OCI-LY3 (cell line): ENCODE data around the gene SLC7A5.

Source experiments
- H2AFZ ChIP-seq: fragments of 200-600, 300-600 bp; shearing (Covaris generic); 2 replicates; pipeline ENCODE4 v1.6.0; 2014; ENCODE audit warnings: antibody characterized with exemption, low read depth, low read length
- H3K27ac ChIP-seq: fragments of 200-600, 300-600 bp; sonication (generic); 2 replicates; pipeline ENCODE4 v1.5.1; 2014; ENCODE audit warnings: mild to moderate bottlenecking, low read length, moderate library complexity, mixed read lengths
- H3K27me3 ChIP-seq: fragments of 200-600, 300-600 bp; sonication (generic); 2 replicates; pipeline ENCODE4 v1.6.1; 2014; ENCODE audit warnings: low read depth, low read length, mixed read lengths
- H3K36me3 ChIP-seq: fragments of 200-600, 300-600 bp; sonication (generic); replicated peaks from 2 replicates; pipeline ENCODE3; 2014; ENCODE audit warnings: low read depth, low read length, mixed read lengths
- H3K4me1 ChIP-seq: fragments of 300-600, 200-600 bp; sonication (generic); 2 replicates; pipeline ENCODE4 v1.6.1; 2014; ENCODE audit warnings: low read length, mixed read lengths
- H3K4me2 ChIP-seq: fragments of 200-600, 300-600 bp; sonication (generic); 2 replicates; pipeline ENCODE4 v1.6.1; 2014; ENCODE audit warnings: low read length, mixed read lengths
- H3K4me3 ChIP-seq: fragments of 300-600, 200-600 bp; sonication (generic); 2 replicates; pipeline ENCODE4 v1.5.1; 2014; ENCODE audit warnings: antibody characterized with exemption, mild to moderate bottlenecking, low read length, moderate library complexity
- H3K79me2 ChIP-seq: fragments of 300-600, 200-600 bp; shearing (Covaris generic); 2 replicates; pipeline ENCODE4 v1.6.1; 2014; ENCODE audit warnings: mild to moderate bottlenecking, low read length, mixed read lengths
- H3K9ac ChIP-seq: fragments of 300-600, 200-600 bp; shearing (Covaris generic); 2 replicates; pipeline ENCODE4 v1.6.0; 2014; ENCODE audit warnings: mild to moderate bottlenecking, low read length, moderate library complexity
- H3K9me3 ChIP-seq: fragments of 200-600, 300-600 bp; shearing (Covaris generic); 2 replicates; pipeline ENCODE4 v1.6.1; 2014; ENCODE audit warnings: low read length, mixed read lengths; ENCODE audit not compliant: insufficient read depth
- H4K20me1 ChIP-seq: fragments of 200-600, 300-600 bp; sonication (generic); 2 replicates; pipeline ENCODE4 v1.6.1; 2016; ENCODE audit warnings: low read length, mixed read lengths; ENCODE audit not compliant: insufficient read depth
- EZH2phosphoT487 ChIP-seq: fragments of 200-600 bp; shearing (Covaris generic); IDR thresholded peaks from 2 replicates; pipeline ENCODE4 v1.6.1; 2018; ENCODE audit warnings: antibody characterized with exemption, mixed run types, low read depth
- TF ChIP-seq, protein P1 (sequence below): fragments of 200-600, 300-600 bp; sonication (generic); IDR thresholded peaks from 2 replicates; pipeline ENCODE4 v1.5.1; 2014; ENCODE audit warnings: antibody characterized with exemption, low read length, low read depth

Gene SLC7A5

DNA sequence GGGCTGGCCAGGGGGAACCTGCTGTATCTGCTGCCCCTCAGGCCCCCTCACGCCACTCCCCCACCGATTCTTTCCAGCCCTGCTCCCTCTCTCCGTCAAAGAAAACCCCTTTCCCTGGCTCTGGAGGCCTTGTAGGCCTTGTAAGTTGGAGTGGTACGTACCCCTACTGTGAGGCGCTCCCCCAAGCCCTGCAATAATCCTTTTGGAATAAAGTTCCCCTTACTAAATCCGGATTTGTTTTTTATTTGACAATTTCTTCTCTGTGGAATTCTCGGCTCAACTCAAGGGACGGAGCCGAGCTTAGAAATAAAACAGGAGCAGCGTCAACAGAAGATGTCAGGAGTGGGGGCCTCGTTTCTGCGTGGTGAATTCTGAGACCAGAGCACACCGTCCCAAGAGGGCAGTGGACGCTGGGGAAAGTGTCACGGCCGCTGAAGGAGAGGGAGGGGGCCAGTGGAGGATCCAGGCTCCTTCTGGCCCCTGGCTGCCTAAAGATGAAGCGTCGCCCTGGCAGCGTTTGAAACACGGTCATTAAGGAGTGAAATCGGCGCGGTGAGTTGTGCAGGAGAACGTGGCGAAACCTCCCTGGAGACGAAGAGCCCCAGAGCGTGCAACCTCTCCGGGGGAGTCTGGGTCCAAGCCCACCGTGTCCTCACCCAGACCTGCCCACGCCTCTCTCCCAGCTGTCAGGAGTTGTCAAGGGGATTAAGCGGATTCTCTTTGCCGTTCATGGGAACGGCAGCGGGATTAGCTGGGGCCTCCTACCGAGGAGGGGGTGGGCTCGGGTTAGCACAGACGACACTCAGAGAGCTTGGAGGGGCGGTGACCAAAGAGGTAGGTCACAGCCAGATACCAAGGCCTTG is 47.0 kb downstream of the SLC7A5 start:
- peaks cover 19% of the 10 kb centered on the region for H3K27me3 ChIP-seq
- H3K4me3 ChIP-seq, result no peak overlapping the region
- no peak overlapping the region for H3K27ac ChIP-seq
- H4K20me1 ChIP-seq, result no peaks in the 10 kb centered on the region
- H3K79me2 ChIP-seq, result no peaks in the 10 kb centered on the region
- H2AFZ ChIP-seq, result no peak overlapping the region
- H3K4me2 ChIP-seq, result no peak overlapping the region
- TF ChIP-seq, protein P1, sequence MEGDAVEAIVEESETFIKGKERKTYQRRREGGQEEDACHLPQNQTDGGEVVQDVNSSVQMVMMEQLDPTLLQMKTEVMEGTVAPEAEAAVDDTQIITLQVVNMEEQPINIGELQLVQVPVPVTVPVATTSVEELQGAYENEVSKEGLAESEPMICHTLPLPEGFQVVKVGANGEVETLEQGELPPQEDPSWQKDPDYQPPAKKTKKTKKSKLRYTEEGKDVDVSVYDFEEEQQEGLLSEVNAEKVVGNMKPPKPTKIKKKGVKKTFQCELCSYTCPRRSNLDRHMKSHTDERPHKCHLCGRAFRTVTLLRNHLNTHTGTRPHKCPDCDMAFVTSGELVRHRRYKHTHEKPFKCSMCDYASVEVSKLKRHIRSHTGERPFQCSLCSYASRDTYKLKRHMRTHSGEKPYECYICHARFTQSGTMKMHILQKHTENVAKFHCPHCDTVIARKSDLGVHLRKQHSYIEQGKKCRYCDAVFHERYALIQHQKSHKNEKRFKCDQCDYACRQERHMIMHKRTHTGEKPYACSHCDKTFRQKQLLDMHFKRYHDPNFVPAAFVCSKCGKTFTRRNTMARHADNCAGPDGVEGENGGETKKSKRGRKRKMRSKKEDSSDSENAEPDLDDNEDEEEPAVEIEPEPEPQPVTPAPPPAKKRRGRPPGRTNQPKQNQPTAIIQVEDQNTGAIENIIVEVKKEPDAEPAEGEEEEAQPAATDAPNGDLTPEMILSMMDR, result no peak
- no peak for TF ChIP-seq EZH2phosphoT487
- peaks cover 4% of the 10 kb centered on the region for H3K4me1 ChIP-seq
- peaks cover 16% of the 10 kb centered on the region; the same call in 1 of the 2 replicates for H3K9me3 ChIP-seq
- H3K36me3 ChIP-seq, result no peaks in the 10 kb centered on the region
- no peak overlapping the region for H3K9ac ChIP-seq

DNA sequence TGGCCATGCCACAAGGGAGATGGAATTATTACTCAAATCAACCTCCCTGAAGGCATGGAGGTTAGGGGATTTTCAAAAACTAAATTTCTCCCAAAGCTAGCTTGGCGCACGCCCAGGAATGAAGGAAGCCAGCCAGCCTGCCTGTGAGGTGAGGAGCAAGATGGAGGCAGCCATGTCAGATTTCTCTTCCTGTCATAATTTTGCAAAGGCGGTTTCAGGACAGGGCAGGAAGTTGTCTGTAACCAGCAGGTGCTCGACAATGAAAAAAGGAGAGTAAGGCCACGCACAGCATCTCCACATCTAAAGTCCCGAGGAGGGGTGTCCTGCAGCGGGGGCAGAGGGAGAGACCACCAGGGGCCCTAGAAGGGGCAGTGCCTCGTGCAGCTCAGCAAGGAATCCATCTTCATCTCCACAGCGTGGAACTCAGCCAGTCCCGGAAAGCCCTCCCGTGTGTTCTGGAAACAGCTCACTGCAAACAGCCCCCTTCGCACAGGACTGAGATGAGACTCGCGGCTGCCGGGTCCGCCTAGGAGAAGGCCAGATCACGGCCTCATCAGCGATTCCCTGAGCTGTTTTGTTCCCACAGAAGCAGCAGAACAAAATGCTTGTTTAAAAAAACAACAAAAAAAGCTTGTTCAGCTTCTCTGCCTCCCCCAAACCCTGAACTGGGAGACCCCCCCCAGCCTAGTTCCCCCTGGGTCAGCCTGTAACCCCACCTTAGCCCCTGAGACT is 47.8 kb downstream of the SLC7A5 start:
- Histone ChIP-seq H3K9me3 (peaks cover 22% of the 10 kb centered on the region; the same call in 1 of the 2 replicates), H3K27ac (no peak overlapping the region), H3K4me1 (peaks cover 4% of the 10 kb centered on the region), H4K20me1 (no peaks in the 10 kb centered on the region), H3K27me3 (peaks cover 19% of the 10 kb centered on the region), H3K4me2 (no peak overlapping the region), H3K4me3 (no peak overlapping the region), H3K9ac (no peak overlapping the region), H2AFZ (peak overlapping the region; percentile 65; the same call in 1 of the 2 replicates), H3K36me3 (peaks cover 2% of the 10 kb centered on the region), H3K79me2 (no peaks in the 10 kb centered on the region)
- TF ChIP-seq, protein P1, result no peak
- TF ChIP-seq EZH2phosphoT487, result no peak

DNA sequence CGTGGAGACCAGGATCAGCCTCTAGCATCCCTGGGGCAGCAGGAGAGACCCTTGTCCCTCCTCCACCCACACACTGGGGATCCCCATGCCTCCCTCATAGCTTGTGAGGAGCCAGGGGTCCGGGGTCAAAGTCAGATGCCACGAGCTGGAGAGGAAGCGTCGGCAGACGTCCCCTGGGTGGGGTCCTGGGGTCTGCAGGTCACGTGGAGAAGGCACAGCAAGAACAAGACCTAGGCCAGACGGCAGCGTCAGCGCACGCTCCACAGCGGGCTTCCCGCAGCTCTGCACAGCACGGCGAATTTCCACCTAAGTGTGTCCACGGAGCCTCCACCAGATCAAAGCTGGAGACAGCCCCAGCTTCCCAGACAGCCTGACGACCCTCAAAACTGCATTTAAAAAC is 49.3 kb downstream of the SLC7A5 start:
- Histone ChIP-seq H4K20me1 (no peaks in the 10 kb centered on the region), H3K4me1 (peaks cover 4% of the 10 kb centered on the region), H3K27ac (no peak overlapping the region), H3K9me3 (peaks cover 26% of the 10 kb centered on the region; the same call in 1 of the 2 replicates), H3K4me2 (no peak overlapping the region), H3K79me2 (no peaks in the 10 kb centered on the region), H3K4me3 (no peak overlapping the region), H3K27me3 (peaks cover 15% of the 10 kb centered on the region), H3K36me3 (peaks cover 4% of the 10 kb centered on the region), H3K9ac (no peak overlapping the region), H2AFZ (no peak overlapping the region)
- TF ChIP-seq, protein P1, result no peak
- no peak for TF ChIP-seq EZH2phosphoT487

DNA sequence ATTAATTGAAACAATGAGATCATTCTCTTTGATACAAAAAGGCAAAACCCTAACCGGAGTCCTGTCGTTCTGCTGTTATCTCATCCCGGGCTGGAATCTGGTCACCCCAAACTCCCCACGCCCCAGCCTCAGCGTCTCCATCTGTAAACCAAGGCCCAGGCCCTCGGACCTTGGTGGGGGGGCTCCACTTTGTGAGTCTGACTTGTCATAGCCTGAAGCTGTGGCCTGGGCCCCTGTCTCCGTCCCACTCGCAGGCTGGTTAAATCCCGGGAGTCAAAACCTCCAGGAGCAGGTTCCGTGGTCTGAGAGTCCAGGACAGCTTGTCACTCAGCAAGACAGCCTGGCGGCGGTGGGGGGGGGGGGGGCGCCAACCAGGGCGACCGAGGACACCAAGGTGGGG is 50.0 kb downstream of the SLC7A5 start:
- H3K4me1 ChIP-seq, result peaks cover 4% of the 10 kb centered on the region
- H3K27me3 ChIP-seq, result peaks cover 8% of the 10 kb centered on the region
- H3K9me3 ChIP-seq, result peaks cover 26% of the 10 kb centered on the region; the same call in 1 of the 2 replicates
- TF ChIP-seq, protein P1, result no peak
- no peak for TF ChIP-seq EZH2phosphoT487
- H3K79me2 ChIP-seq, result no peaks in the 10 kb centered on the region
- H3K36me3 ChIP-seq, result peaks cover 4% of the 10 kb centered on the region
- H4K20me1 ChIP-seq, result no peaks in the 10 kb centered on the region
- no peak overlapping the region for H3K4me2 ChIP-seq
- no peak overlapping the region for H3K27ac ChIP-seq
- H3K4me3 ChIP-seq, result no peak overlapping the region
- no peak overlapping the region for H3K9ac ChIP-seq
- no peak overlapping the region for H2AFZ ChIP-seq
